Lower lobe of right lung (tissue), 2 donors: ENCODE results near the gene UBE2E3. TPM values are rescaled to one million over a fixed set of nuclear protein-coding genes. Genes with fewer than 3 reads are reported as not detected.

Experiments
- ATAC-seq, 2 donors: fragments of 200-7000 bp; cut with Tn5 transposase; one replicate each; pipeline ENCODE4 v1.9.1; 2020 to 2022; ENCODE audit warnings: mild to moderate bottlenecking in 2 of 2, moderate library complexity in 2 of 2
- DNase-seq: peaks from one replicate; pipeline ENCODE4 v3.0.0-alpha.2; 2020
- H3K27ac ChIP-seq: fragments of 200-600 bp; one replicate; pipeline ENCODE4 v1.8.0; 2022
- H3K27me3 ChIP-seq: fragments of 200-600 bp; one replicate; pipeline ENCODE4 v1.8.0; 2022; ENCODE audit warnings: low read depth
- H3K36me3 ChIP-seq: fragments of 200-600 bp; one replicate; pipeline ENCODE4 v1.8.0; 2022; ENCODE audit warnings: mild to moderate bottlenecking
- H3K4me1 ChIP-seq: fragments of 200-600 bp; one replicate; pipeline ENCODE4 v1.8.0; 2022
- H3K4me3 ChIP-seq: fragments of 200-600 bp; one replicate; pipeline ENCODE4 v1.8.0; 2022; ENCODE audit warnings: mild to moderate bottlenecking
- H3K9me3 ChIP-seq: fragments of 200-600 bp; one replicate; pipeline ENCODE4 v1.8.0; 2022
- intact Hi-C: fragments of 100-400 bp; cut with DNase I; formaldehyde crosslinking; loops from one replicate; pipeline ENCODE4 v1.11.0; 2022
- total RNA-seq: library from RNA; stranded (reverse); fragmentation: NEBNext Ultra II Directional; extraction: Animal tissue kit (Norgen Biotek cat#: 25700); gene quantifications from one replicate; pipeline ENCODE4 v1.2.1, GENCODE V29; 2021
- TF ChIP-seq, protein P1 (sequence below): fragments of 200-600 bp; IDR thresholded peaks from one replicate; pipeline ENCODE4 v1.8.0; 2022; ENCODE audit warnings: antibody characterized with exemption, mild to moderate bottlenecking
- donor health status: DM: no; HTN: yes; CAD: no; lungs with severe emphysema.

UBE2E3 gene
- total RNA-seq, 1 donor from 2014 or later, result 39.7 TPM

DNA sequence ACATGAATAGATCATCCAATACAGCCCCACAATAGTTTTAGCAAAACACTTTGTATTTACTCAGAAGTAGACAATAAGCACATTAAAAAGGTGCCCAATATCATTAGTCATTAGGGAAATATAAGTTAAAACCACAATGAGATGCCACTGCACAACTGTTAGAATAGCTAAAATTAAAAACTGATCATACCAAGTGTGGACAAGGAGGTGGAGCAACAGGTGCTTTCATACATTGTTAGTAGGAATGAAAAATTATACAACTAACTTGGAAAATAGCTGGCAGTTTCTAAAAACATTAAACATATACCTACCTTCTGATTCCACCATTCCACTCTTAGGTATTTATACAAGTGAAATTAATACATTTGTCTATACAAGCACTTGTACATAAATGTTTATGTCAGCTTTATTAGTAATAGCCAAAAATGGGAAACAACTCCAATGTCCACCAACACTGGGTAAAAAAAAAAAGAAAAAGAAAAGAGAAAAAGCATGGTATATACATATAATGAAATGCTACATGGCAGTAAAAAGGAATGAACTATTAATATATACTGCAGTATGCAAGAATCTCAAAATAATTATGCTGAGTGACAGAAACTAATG, 27.6 kb upstream of the UBE2E3 start:
- H3K4me3 ChIP-seq, result no peak overlapping the region
- TF ChIP-seq, protein P1, sequence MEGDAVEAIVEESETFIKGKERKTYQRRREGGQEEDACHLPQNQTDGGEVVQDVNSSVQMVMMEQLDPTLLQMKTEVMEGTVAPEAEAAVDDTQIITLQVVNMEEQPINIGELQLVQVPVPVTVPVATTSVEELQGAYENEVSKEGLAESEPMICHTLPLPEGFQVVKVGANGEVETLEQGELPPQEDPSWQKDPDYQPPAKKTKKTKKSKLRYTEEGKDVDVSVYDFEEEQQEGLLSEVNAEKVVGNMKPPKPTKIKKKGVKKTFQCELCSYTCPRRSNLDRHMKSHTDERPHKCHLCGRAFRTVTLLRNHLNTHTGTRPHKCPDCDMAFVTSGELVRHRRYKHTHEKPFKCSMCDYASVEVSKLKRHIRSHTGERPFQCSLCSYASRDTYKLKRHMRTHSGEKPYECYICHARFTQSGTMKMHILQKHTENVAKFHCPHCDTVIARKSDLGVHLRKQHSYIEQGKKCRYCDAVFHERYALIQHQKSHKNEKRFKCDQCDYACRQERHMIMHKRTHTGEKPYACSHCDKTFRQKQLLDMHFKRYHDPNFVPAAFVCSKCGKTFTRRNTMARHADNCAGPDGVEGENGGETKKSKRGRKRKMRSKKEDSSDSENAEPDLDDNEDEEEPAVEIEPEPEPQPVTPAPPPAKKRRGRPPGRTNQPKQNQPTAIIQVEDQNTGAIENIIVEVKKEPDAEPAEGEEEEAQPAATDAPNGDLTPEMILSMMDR, result no peak
- DNase-seq, result no peak
- no peaks in the 10 kb centered on the region for H3K36me3 ChIP-seq
- ATAC-seq, result no peak
- no peaks in the 10 kb centered on the region for H3K9me3 ChIP-seq
- no peak overlapping the region for H3K27ac ChIP-seq
- no peaks in the 10 kb centered on the region for H3K4me1 ChIP-seq
- H3K27me3 ChIP-seq, result no peaks in the 10 kb centered on the region
- intact Hi-C loops, result no loop called here

DNA sequence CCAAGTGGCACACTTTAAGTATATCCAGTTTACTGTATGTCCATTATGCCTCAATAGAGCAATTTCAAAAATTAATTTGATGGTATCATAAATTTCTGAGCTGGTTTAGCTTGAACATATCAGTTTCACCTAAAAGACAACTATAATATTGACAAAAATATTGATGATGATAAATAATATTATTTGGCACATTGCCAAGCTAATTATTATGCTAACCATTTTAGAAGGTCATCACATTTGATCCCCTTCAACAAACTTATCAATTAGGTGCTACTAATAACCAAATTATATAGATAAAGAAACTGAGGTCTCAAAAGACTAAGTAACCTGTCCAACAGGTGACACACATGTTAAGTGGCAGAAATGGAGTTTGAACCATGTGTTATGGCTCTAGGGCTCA, 26.9 kb upstream of the UBE2E3 start:
- intact Hi-C loops, result no loop called here
- no peak overlapping the region for H3K27ac ChIP-seq
- TF ChIP-seq, protein P1, result no peak
- H3K4me1 ChIP-seq, result no peaks in the 10 kb centered on the region
- ATAC-seq (no peak), DNase-seq (no peak)
- no peaks in the 10 kb centered on the region for H3K36me3 ChIP-seq
- no peaks in the 10 kb centered on the region for H3K27me3 ChIP-seq
- H3K9me3 ChIP-seq, result no peaks in the 10 kb centered on the region
- no peak overlapping the region for H3K4me3 ChIP-seq

DNA sequence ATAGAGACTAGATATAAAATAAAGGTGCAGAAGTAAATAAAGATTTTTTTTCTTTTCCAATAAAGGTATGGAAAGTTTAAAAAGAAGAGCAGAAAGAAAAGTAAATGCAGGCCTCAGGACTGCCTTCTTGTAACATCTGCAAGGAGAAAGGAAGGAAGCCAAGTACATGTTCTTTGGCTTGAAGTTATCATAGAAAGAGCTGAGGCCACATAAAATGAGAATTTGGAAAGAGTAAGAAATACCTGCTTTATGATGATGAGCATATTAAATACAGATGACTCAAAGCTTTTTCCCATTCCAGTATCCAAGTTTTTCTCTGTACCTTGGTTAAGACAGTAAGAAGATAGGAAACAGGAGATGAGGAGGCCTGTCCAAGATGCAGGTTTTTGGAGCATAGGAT, 25.3 kb upstream of the UBE2E3 start:
- TF ChIP-seq, protein P1, result no peak
- no peak for DNase-seq
- H3K9me3 ChIP-seq, result no peaks in the 10 kb centered on the region
- no peak overlapping the region for H3K4me3 ChIP-seq
- H3K36me3 ChIP-seq, result no peaks in the 10 kb centered on the region
- ATAC-seq, result no peak
- H3K4me1 ChIP-seq, result no peaks in the 10 kb centered on the region
- H3K27me3 ChIP-seq, result no peaks in the 10 kb centered on the region
- intact Hi-C loops, result no loop called here
- H3K27ac ChIP-seq, result no peak overlapping the region

DNA sequence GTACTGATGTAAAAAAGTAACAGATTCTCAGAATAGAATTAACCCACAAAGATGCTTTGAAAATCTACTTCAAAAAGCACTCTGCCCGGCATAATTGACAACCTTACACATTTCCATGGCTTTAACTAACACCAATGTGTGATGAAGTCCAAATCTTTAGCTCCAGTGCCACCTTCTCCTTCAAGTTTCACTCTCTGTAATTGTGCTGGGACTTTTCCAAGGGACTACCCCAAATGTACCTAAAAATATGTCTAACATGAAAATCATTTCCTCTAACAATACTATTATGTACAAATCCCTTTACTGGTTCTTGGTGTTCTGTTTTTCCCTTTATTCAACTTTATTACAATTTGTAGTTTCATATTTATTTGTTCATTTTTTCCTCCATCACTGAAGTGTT, 20.6 kb upstream of the UBE2E3 start:
- no peaks in the 10 kb centered on the region for H3K36me3 ChIP-seq
- no peaks in the 10 kb centered on the region for H3K9me3 ChIP-seq
- no peaks in the 10 kb centered on the region for H3K4me1 ChIP-seq
- no peak for ATAC-seq
- intact Hi-C loops, result no loop called here
- no peak overlapping the region for H3K4me3 ChIP-seq
- DNase-seq, result no peak
- no peaks in the 10 kb centered on the region for H3K27me3 ChIP-seq
- no peak overlapping the region for H3K27ac ChIP-seq
- TF ChIP-seq, protein P1, result no peak

DNA sequence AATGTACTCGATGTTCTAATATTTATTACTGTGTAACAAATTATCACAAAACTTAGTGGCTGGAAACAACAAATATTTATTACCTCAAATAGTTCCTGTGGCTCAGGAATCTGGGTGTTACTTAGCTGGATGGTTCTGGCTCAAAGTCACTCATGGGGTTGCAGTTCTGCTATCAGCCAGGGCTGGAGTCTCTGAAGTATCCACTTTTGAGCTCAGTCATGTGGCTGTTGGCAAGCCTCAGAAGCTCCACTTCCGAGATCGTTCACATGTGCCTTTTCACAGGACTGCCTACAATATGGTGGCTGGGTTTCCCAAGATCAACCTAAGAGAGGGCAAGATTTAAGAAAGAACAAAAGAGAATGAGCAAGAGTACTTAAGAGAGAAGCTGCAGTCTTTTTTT, 19.4 kb upstream of the UBE2E3 start:
- intact Hi-C loops, result no loop called here
- ATAC-seq, result no peak

More for the DNA sequence above, 19.4 kb upstream of the UBE2E3 start:
- no peaks in the 10 kb centered on the region for H3K27me3 ChIP-seq
- H3K4me3 ChIP-seq, result no peak overlapping the region
- H3K9me3 ChIP-seq, result no peaks in the 10 kb centered on the region
- H3K27ac ChIP-seq, result no peak overlapping the region
- TF ChIP-seq, protein P1, result no peak
- no peak for DNase-seq
- no peaks in the 10 kb centered on the region for H3K4me1 ChIP-seq
- H3K36me3 ChIP-seq, result no peaks in the 10 kb centered on the region
